Fibroblast of peridontal ligament (primary cell): ENCODE data around the gene GIT1.
"Not testable (repeated sequence)": the region's sequence is repeated elsewhere in the genome, so short reads cannot be mapped to it uniquely, and the experiment has no call there.

Experiments
- DNase-seq: peaks from one replicate; pipeline ENCODE4 v3.0.0-alpha.2; 2010; ENCODE audit errors: extremely low read depth

The GIT1 gene

GRCh38 chr17:29568331-29569244 lies 20.9 kb downstream of the GIT1 start, which contains the start of gene TP53I13:
Gene TP53I13, plus strand, starts transcription at chr17:29568701. Its CDS starts 58 bp downstream, at chr17:29568759.
- peak; percentile 71 for DNase-seq

GRCh38 chr17:29567554-29568330 lies 21.7 kb downstream of the GIT1 start:
- no peak for DNase-seq

GRCh38 chr17:29567304-29567553 lies 22.2 kb downstream of the GIT1 start:
- DNase-seq, result no peak

GRCh38 chr17:29566473-29567303 lies 22.8 kb downstream of the GIT1 start, which contains the start of gene ABHD15:
Gene ABHD15, minus strand, starts transcription at chr17:29567037. Its CDS starts 71 bp downstream, at chr17:29566966.
- DNase-seq, result peak; percentile 59

- no peak for DNase-seq
Observed at GRCh38 chr17:29565643-29566472, 23.6 kb downstream of the GIT1 start.

- no peak for DNase-seq
Observed at GRCh38 chr17:29563816-29564215, 25.6 kb downstream of the GIT1 start.

GRCh38 chr17:29562615-29563014 lies 26.8 kb downstream of the GIT1 start:
- DNase-seq, result no peak

GRCh38 chr17:29561554-29562517 lies 27.6 kb downstream of the GIT1 start:
- no peak for DNase-seq

GRCh38 chr17:29560316-29560715 lies 29.1 kb downstream of the GIT1 start:
- no peak for DNase-seq

- DNase-seq, result no peak
Observed at GRCh38 chr17:29559640-29560039, 29.8 kb downstream of the GIT1 start.

GRCh38 chr17:29558139-29558538 lies 31.3 kb downstream of the GIT1 start:
- not testable (repeated sequence) for DNase-seq

- DNase-seq, result no peak
Observed at GRCh38 chr17:29557739-29558116, 31.7 kb downstream of the GIT1 start.

- DNase-seq, result no peak
Observed at GRCh38 chr17:29557085-29557738, 32.2 kb downstream of the GIT1 start.

- no peak for DNase-seq
Observed at GRCh38 chr17:29555840-29556239, 33.6 kb downstream of the GIT1 start.

- DNase-seq, result peak; percentile 80
Observed at GRCh38 chr17:29549177-29549923, 40.1 kb downstream of the GIT1 start.

- peak; percentile 35 for DNase-seq
Observed at GRCh38 chr17:29546830-29547229, 42.6 kb downstream of the GIT1 start.

- peak; percentile 21 for DNase-seq
Observed at GRCh38 chr17:29546085-29546484, 43.4 kb downstream of the GIT1 start.

- DNase-seq, result no peak
Observed at GRCh38 chr17:29544066-29544465, 45.4 kb downstream of the GIT1 start.

GRCh38 chr17:29533976-29534375 lies 55.5 kb downstream of the GIT1 start:
- DNase-seq, result no peak
